DOHH2 (cell line): ENCODE results near the gene TNFRSF21.

Experiments used
- H3F3A ChIP-seq: fragments of 200-600 bp; sonication (generic), shearing (Covaris generic); 2 replicates; pipeline ENCODE4 v1.6.0; 2016; ENCODE audit warnings: antibody characterized with exemption, mild to moderate bottlenecking; ENCODE audit not compliant: control insufficient read depth, insufficient read depth
- H3K27ac ChIP-seq: fragments of 200-600 bp; sonication (generic); 2 replicates; pipeline ENCODE4 v1.5.1; 2014; ENCODE audit warnings: low read depth, mild to moderate bottlenecking, low read length, moderate library complexity
- H3K27me3 ChIP-seq: fragments of 200-600 bp; sonication (generic); 2 replicates; pipeline ENCODE4 v1.6.1; 2014; ENCODE audit warnings: mild to moderate bottlenecking, low read length, mixed read lengths; ENCODE audit not compliant: control insufficient read depth
- H3K36me3 ChIP-seq: fragments of 200-600 bp; sonication (generic); 2 replicates; pipeline ENCODE4 v1.6.1; 2014; ENCODE audit warnings: mild to moderate bottlenecking, low read length, moderate library complexity, mixed read lengths; ENCODE audit not compliant: control insufficient read depth
- H3K4me1 ChIP-seq: fragments of 200-600 bp; sonication (generic); 2 replicates; pipeline ENCODE4 v1.6.1; 2014; ENCODE audit warnings: mild to moderate bottlenecking, low read length, mixed read lengths; ENCODE audit not compliant: control insufficient read depth
- H3K4me2 ChIP-seq: fragments of 200-600 bp; sonication (generic); 2 replicates; pipeline ENCODE4 v1.6.0; 2014; ENCODE audit warnings: mild to moderate bottlenecking, low read length, moderate library complexity
- H3K4me3 ChIP-seq: fragments of 200-600 bp; sonication (generic); 2 replicates; pipeline ENCODE4 v1.5.1; 2014; ENCODE audit warnings: mild to moderate bottlenecking, low read length, mixed read lengths
- H3K79me2 ChIP-seq: fragments of 200-600 bp; sonication (generic); 2 replicates; pipeline ENCODE4 v1.6.1; 2014; ENCODE audit warnings: mild to moderate bottlenecking, low read length, mixed read lengths; ENCODE audit not compliant: control insufficient read depth
- H3K9me2 ChIP-seq: fragments of 200-600 bp; sonication (generic); replicated peaks from 2 replicates; pipeline ENCODE4 v1.6.1; 2014; ENCODE audit warnings: mild to moderate bottlenecking, low read length, mixed read lengths; ENCODE audit not compliant: control insufficient read depth
- H3K9me3 ChIP-seq: fragments of 200-600 bp; sonication (generic); 2 replicates; pipeline ENCODE4 v1.6.1; 2014; ENCODE audit warnings: antibody characterized with exemption, low read length, mixed read lengths; ENCODE audit not compliant: control insufficient read depth, insufficient read depth
- H4K20me1 ChIP-seq: fragments of 200-600 bp; sonication (generic); 2 replicates; pipeline ENCODE4 v1.6.0; 2014; ENCODE audit warnings: low read depth, mild to moderate bottlenecking, antibody characterized with exemption, low read length, moderate library complexity; ENCODE audit not compliant: control insufficient read depth, insufficient read depth
- EZH2phosphoT487 ChIP-seq: fragments of 200-600 bp; sonication (generic); IDR thresholded peaks from 2 replicates; pipeline ENCODE4 v1.6.1; 2017; ENCODE audit warnings: borderline replicate concordance, mild to moderate bottlenecking, antibody characterized with exemption, low read length, moderate library complexity, mixed read lengths
- TF ChIP-seq, protein P1 (sequence below): fragments of 200-600 bp; sonication (generic); IDR thresholded peaks from one replicate; pipeline ENCODE4 v1.5.1; 2014; ENCODE audit warnings: antibody characterized with exemption, mild to moderate bottlenecking, low read depth, low read length; ENCODE audit not compliant: poor library complexity, severe bottlenecking

Gene TNFRSF21

DNA sequence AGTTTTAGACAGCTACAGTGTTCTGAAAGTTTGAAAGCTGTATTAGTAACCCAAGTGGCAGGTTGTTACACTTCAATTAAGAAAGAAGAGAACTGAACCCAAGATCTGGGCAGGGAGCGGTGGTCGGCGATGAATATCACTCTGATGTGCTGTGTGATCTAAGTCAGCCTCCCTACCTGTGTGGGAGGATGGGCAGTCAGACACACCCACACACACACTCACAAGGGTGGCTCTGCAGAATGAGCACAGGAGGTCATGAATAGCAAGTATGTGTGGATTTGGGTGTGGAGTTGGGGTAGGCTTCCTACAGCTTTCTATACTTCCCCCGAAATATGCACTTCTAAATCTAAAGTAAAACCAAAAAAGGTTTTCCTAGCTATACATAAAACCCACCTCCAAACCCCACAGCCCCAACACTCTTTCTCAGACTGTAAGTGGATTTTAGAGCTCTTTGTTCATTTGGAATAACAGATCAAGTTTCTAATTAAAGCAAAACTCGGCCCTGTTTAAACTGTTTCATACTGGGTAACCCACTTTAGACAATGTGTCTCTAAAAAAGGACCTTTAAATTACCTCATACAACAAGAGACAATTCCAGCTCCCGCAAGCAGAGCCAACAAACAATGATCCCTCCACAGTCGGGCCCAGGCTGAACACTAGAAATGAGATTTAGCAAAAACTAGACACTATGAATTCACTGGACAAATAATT, 19.4 kb downstream of the TNFRSF21 start:
- H3K9me3 ChIP-seq: peaks cover 7% of the 10 kb centered on the region; the same call in 1 of the 2 replicates
- no peaks in the 10 kb centered on the region for H4K20me1 ChIP-seq
- H3K27me3 ChIP-seq: no peaks in the 10 kb centered on the region
- no peaks in the 10 kb centered on the region for H3K4me1 ChIP-seq
- H3K36me3 ChIP-seq: peaks cover 6% of the 10 kb centered on the region; the same call in 1 of the 2 replicates
- H3K4me2 ChIP-seq: no peak overlapping the region
- H3K27ac ChIP-seq: no peak overlapping the region
- no peaks in the 10 kb centered on the region for H3K9me2 ChIP-seq
- H3K79me2 ChIP-seq: no peaks in the 10 kb centered on the region
- TF ChIP-seq EZH2phosphoT487: no peak
- TF ChIP-seq, protein P1, sequence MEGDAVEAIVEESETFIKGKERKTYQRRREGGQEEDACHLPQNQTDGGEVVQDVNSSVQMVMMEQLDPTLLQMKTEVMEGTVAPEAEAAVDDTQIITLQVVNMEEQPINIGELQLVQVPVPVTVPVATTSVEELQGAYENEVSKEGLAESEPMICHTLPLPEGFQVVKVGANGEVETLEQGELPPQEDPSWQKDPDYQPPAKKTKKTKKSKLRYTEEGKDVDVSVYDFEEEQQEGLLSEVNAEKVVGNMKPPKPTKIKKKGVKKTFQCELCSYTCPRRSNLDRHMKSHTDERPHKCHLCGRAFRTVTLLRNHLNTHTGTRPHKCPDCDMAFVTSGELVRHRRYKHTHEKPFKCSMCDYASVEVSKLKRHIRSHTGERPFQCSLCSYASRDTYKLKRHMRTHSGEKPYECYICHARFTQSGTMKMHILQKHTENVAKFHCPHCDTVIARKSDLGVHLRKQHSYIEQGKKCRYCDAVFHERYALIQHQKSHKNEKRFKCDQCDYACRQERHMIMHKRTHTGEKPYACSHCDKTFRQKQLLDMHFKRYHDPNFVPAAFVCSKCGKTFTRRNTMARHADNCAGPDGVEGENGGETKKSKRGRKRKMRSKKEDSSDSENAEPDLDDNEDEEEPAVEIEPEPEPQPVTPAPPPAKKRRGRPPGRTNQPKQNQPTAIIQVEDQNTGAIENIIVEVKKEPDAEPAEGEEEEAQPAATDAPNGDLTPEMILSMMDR: no peak
- H3F3A ChIP-seq: no peaks in the 10 kb centered on the region
- H3K4me3 ChIP-seq: no peak overlapping the region

DNA sequence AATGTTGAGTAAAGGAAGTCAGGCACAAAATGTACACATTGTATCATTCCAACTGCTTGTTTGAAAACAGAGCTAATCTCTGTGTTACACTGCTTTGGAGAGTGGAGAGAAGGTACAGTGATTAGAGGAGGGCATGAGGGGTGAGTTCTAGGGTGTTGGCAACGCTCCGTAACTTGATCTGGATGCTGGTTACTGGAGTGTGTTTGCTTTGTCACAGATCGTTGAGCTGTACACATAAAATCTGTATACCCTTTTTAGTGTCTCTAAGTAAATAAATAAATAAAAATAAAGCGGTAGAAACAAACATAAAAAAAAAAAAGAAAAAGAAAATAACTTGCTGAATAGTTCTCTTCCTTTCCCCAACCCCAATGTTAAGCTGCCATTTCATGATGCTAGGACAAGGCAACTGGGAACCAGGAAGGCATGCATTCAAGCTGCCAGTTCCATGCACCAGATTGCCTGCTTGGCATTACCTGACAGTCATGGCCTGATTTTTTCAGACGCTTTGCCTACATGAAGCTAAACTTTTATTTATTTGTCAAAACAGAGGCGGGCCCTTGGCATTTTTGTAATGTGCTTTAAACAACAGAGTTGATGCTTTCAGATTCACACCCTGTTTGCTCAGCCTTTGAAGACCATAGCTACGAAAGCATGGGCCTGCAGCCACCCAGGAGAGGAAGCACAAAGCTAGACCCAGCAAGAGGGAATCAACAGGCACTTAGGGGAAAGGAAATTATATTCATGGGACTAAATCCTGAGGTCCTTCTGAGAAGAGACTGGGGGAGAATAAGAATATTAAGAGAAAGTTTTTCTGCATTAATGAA, 21.2 kb downstream of the TNFRSF21 start:
- H3F3A ChIP-seq: no peaks in the 10 kb centered on the region
- no peaks in the 10 kb centered on the region for H3K27me3 ChIP-seq
- peaks cover 7% of the 10 kb centered on the region; the same call in 1 of the 2 replicates for H3K9me3 ChIP-seq
- H3K4me3 ChIP-seq: no peak overlapping the region
- H3K79me2 ChIP-seq: no peaks in the 10 kb centered on the region
- TF ChIP-seq, protein P1: no peak
- H3K4me2 ChIP-seq: no peak overlapping the region
- no peaks in the 10 kb centered on the region for H3K9me2 ChIP-seq
- H3K36me3 ChIP-seq: peaks cover 8% of the 10 kb centered on the region
- no peaks in the 10 kb centered on the region for H4K20me1 ChIP-seq
- H3K27ac ChIP-seq: no peak overlapping the region
- no peaks in the 10 kb centered on the region for H3K4me1 ChIP-seq

DNA sequence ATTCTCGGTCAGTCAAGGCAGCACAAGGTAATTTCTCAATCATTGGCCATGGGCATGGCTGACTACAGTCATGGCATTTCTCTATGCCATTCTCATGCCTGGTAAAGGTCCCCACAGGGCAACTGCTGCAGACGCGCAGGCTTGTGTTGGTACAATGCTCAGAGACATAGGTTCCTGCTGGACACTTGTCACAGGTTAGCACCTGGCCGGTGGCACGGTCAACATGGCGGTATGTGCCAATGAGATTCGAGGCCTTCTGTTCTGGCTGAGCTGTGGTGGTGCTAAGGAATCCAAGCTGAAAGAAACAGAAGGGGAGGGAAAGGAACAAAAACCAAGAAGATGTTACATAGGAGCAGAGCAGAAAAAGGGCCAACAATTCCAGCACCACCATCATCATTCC, 23.4 kb downstream of the TNFRSF21 start:
- Histone ChIP-seq H3K79me2 (no peaks in the 10 kb centered on the region), H3K4me1 (no peaks in the 10 kb centered on the region), H3K9me3 (peaks cover 5% of the 10 kb centered on the region; the same call in 1 of the 2 replicates), H3K27me3 (no peaks in the 10 kb centered on the region), H3K4me3 (no peak overlapping the region), H3F3A (no peaks in the 10 kb centered on the region), H4K20me1 (no peaks in the 10 kb centered on the region), H3K9me2 (no peaks in the 10 kb centered on the region), H3K4me2 (no peak overlapping the region), H3K36me3 (peaks cover 8% of the 10 kb centered on the region), H3K27ac (no peak overlapping the region)
- TF ChIP-seq, protein P1: no peak
- no peak for TF ChIP-seq EZH2phosphoT487
